ENCODE measurements around the gene FTO.

The FTO gene

GRCh38 chr16:54090602-54091001 is 386.6 kb downstream of the FTO start:
- DNase-seq (ENCODE audit: low spot score): no peak

- no peak for DNase-seq (ENCODE audit: low spot score)
These were observed 389.3 kb downstream of the FTO start for GRCh38 chr16:54093281-54093680.

- DNase-seq (ENCODE audit: low spot score): no peak
These were observed 390.7 kb downstream of the FTO start for GRCh38 chr16:54094641-54095040.

GRCh38 chr16:54096607-54097006 is 392.7 kb downstream of the FTO start:
- DNase-seq (ENCODE audit: low spot score): no peak

GRCh38 chr16:54097774-54098173 is 393.8 kb downstream of the FTO start:
- DNase-seq (ENCODE audit: low spot score): no peak

DNA sequence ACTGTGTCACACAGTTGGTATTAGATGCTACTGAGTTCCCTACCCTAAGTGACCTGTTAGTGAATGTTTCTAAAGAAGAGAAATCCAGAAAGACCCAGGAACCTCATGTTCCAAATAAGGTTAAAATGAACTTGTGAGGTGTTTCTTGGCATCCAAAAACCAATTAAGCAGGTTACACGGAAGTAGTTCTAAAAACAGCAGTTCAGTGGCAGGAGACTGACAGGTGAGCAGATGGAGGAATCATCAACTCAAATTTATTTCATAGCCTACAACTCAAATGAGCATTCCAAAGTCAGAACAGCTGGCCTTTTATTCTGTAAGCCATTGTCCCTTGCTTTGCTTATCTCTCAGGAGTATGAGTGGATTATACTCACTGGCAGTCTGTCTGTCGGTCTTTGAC is 394.3 kb downstream of the FTO start:
- no peak for DNase-seq (ENCODE audit: low spot score)

DNA sequence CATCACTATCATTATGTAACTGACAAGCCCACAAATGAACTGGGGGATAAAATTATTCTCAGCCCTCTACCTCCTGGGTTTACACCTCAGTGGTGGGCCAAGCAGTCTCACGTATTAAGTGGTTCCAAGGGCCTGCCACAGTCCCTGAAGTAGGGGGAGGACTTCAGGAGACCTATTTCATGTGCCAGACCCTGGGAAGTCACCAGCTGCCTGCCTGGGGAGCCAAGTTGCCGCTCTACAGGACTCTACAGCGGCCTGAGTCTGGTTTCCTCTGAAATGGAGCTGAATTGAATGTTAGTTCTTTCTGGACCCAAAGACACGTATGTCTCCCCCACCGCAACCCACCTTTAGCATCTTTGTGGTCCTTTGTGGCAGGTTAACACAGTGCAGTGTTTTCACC is 395.7 kb downstream of the FTO start:
- DNase-seq (ENCODE audit: low spot score): no peak

GRCh38 chr16:54102888-54103866 is 399.2 kb downstream of the FTO start:
- DNase-seq (ENCODE audit: low spot score): no peak

- DNase-seq (ENCODE audit: low spot score): no peak
These were observed 402.1 kb downstream of the FTO start for GRCh38 chr16:54106057-54106456.

DNA sequence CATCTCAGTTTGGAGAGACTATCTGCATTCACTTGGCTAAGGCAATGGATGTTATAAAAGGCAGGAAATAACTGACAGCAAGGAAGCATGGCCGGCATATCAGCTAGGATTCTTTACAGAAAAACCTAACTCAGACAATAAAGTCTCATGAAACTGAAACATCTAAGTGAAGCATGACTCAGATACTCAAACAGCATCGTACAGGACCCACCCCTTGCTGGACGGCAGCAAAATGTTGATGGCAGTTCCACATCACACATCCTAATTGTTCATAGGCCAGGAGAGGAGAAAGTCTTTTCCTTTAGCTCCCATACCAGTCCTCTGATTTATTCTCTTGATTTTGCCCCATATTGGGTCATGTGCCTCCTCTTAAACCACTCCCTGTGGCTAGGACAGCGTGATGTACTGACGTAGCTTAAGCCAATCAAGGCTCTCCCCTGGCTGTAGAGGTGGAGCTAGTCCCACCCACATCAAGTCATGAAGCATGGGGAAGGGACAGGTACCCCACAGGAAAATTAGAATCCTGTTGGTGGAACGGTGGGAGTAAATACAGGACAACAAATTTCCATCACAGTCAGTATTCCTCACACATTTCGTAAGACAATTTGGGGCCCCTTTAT is 403.7 kb downstream of the FTO start:
- no peak for DNase-seq (ENCODE audit: low spot score)

GRCh38 chr16:54110016-54110981 is 406.3 kb downstream of the FTO start:
- no peak for DNase-seq (ENCODE audit: low spot score)

DNA sequence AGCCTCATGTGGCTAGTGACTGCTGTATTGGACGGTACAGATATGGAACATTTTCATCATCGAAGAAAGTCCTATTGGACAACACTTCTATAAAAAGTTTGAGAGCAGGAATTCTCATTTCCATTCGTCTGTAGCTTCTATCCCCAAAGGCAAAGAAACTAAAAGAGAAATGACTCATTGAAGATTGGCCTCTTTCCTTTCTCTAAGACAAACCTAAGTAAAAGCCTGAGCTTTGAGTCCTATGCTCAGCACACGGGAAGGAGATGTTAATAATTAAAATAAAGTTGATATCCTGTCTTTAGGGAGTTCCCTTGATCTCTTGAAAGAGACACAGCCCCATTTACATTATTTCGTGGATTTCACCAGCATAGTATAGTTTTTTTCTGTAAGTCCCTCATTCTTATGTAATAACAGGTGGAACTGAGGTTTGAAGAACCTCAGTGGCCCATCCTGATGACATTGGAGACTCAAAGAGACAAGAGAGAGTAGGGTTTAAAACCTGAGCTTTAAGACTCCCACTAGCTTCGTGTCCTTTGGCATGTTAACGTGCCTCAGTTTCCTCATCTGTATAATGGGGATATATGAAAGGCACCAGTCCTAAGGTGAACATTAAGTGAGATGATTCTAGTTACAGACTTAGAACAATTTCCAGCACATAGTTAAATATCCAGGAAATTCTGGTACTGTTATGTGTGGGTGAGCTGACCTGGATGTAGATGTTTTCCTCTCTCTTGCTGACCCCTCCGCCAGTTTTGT is 408.7 kb downstream of the FTO start:
- no peak for DNase-seq (ENCODE audit: low spot score)

GRCh38 chr16:54115558-54115957 is 411.6 kb downstream of the FTO start:
- no peak for DNase-seq (ENCODE audit: low spot score)

GRCh38 chr16:54116124-54116655 is 412.2 kb downstream of the FTO start:
- no peak for DNase-seq (ENCODE audit: low spot score)

DNA sequence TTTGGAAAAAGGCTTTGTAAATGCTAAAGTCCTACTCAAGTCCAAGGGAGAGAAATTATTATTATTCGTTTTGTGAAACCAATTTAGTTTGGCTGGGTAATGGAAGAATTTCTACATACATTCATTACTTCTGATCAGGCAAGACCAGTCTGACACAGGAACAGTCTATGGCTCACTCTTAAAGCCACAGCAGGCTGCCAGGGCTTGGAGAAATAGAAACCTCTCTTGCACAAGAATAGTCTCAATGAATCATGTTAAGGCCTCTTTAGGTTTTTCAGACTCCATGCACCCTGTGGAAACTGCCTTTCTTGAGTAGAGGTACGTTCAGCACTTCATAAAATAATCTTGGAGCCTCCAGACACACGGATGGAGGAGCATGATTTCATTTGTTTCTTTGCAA is 414.9 kb downstream of the FTO start:
- no peak for DNase-seq (ENCODE audit: low spot score)

DNA sequence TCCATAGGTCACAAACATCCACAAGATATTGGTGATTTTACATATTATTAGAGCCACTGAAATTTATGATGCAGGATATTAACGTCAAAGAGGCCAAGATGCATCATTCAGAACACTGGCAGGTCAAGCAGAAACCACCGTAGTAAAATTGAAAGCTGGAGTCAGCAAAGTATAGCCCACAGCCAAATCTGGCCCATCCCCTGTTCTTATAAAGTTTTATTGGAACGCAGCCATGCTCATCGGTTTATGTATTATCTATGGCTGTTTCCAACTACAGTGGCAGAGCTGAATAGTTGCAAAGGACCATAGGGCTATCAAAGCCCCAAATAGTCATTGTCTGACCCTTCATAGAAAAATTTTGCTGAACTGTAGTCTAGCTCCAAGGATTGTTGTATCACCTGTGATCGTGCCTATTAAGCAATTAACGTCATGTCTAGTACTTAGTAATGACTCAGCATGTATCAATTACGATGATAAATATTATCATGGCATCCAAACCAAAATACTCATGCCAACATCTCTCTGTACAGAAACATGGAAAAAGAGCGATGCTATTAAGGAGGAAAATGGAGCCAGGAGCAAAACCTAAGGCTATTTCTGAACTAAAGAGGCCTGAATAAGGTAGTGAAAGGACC is 417.0 kb downstream of the FTO start:
- DNase-seq (ENCODE audit: low spot score): no peak

DNA sequence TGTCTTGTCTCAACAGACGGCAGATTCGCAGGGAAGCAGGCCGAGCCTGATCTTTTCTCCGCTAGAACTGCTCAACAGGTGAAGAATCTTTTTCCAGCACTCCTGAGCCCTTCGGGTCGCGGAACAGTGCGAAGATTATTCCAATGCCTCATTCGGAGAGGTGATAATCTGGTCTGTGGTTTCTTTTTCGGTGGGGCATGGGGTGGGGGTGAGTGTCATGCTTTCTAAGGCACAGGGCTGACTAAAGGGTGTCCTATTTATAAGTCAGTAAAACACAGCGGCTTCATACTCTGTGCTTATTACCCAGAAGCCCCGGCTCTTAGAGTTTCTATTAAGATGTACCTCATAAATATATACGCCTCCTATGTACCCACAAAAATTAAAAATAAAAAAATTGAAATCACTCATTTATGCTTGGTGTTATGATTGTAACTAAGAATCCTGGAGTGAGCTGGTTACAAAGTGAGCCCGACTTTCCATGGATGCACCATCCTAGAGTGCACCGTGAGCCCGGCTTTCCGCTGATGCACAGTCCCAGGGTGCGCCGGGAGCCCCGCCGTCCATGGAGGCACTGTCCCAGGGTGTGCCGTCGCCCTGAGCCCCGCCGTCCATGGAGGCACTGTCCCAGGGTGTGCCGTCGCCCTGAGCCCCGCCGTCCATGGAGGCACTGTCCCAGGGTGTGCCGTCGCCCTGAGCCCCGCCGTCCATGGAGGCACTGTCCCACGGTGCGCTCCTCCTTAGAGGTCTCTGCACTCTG is 417.8 kb downstream of the FTO start:
- DNase-seq (ENCODE audit: low spot score): no peak

DNA sequence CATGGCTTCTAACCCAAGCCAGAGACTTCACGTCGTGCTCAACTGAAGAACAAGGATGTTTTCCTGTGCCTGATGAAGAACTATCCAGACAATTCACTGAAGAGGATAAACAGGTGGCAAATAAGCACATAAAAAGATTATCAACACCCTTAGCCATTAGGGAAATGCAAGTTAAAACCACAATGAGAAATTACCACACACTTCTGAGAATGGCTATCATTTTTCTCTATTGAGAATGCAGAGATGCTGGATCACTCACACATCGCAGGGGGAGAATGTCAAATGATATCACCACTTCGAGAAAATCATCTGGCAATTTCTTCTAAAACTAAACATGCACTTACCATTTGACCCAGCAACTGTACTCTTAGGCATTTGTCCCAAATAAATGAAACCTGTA is 419.8 kb downstream of the FTO start:
- no peak for DNase-seq (ENCODE audit: low spot score)

DNA sequence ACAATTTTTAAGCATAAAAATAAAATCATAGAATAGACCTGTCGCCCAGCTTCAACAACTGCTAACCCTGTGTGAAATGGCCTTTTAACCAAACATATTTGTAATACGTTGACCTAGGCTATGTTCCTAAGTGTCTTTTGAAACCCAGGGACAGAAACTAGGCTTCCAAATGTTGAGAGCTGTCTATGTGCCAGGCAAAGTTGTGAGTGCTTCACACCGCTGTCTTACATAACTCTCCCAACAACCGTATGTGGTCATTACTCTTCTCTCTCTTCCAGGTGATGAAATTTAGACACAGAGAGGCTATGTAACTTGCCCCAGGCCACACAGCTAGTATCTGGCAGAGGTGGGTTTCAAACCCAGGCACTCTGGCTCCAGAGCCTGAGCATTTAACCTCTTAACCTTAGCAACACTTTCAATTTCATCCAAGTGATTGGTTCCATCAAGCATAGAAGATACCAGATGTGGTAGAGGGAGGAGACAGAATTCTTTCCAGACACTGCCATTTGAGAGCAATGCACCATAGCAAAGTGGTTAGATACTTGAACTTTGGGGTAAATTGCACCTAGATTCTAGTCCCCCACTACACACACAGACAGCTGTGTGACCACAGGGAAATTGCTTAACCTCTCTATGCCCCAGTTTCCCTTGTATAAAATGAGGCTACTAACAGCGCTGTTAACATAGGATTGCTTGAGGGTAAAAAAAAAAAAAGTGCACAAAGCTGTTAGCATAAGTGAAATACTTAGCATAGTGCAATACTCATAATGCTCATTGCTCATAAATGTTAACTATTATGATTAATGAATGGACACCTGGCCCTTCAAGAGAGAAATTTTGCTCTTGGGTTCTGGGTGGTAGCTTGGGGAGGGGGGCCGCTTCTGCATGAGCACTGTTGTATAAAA is 422.0 kb downstream of the FTO start:
- DNase-seq (ENCODE audit: low spot score): no peak

All from GM03348 (cell line).